DMS53 treated with DMSO at 0.1 percent for 48 hours (cell line): ENCODE data around the gene PROSER3.
"Not testable (repeated sequence)": the region's sequence is repeated elsewhere in the genome, so short reads cannot be mapped to it uniquely, and the experiment has no call there.

Experiments
- DNase-seq: peaks from one replicate; lab custom pipeline; 2025; ENCODE audit not compliant: unreplicated experiment; lab: John Stamatoyannopoulos, UW

Gene PROSER3

GRCh38 chr19:35789978-35790944, 32.3 kb downstream of the PROSER3 start:
- no peak for DNase-seq

- no peak for DNase-seq
Measured at GRCh38 chr19:35790981-35791813, 33.2 kb downstream of the PROSER3 start.

- no peak for DNase-seq
Measured at GRCh38 chr19:35791814-35792279, 33.9 kb downstream of the PROSER3 start.

- DNase-seq = no peak
Measured at GRCh38 chr19:35792312-35792711, 34.3 kb downstream of the PROSER3 start.

- DNase-seq = no peak
Measured at GRCh38 chr19:35792888-35793287, 34.9 kb downstream of the PROSER3 start.

- DNase-seq = no peak
Measured at GRCh38 chr19:35793381-35794165, 35.6 kb downstream of the PROSER3 start.

- not testable (repeated sequence) for DNase-seq
Measured at GRCh38 chr19:35795564-35795963, 37.6 kb downstream of the PROSER3 start.

- DNase-seq = no peak
Measured at GRCh38 chr19:35796645-35797542, 38.9 kb downstream of the PROSER3 start.

GRCh38 chr19:35797663-35798062, 39.7 kb downstream of the PROSER3 start:
- no peak for DNase-seq

GRCh38 chr19:35801828-35802227, 43.9 kb downstream of the PROSER3 start:
- DNase-seq = no peak

- peak; percentile 15 for DNase-seq
Measured at GRCh38 chr19:35805526-35806102, 47.6 kb downstream of the PROSER3 start.

GRCh38 chr19:35806597-35806996, 48.6 kb downstream of the PROSER3 start:
- DNase-seq = no peak

- DNase-seq = no peak
Measured at GRCh38 chr19:35807633-35808032, 49.7 kb downstream of the PROSER3 start.

- peak; percentile 8 for DNase-seq
Measured at GRCh38 chr19:35811317-35812219, 53.6 kb downstream of the PROSER3 start.

GRCh38 chr19:35812220-35813042, 54.5 kb downstream of the PROSER3 start, which contains the start of gene PRODH2:
Gene PRODH2, minus strand, starts transcription at chr19:35812845. Its CDS starts 40 bp downstream, at chr19:35812805.
- no peak for DNase-seq

- DNase-seq = no peak
Measured at GRCh38 chr19:35813043-35813890, 55.3 kb downstream of the PROSER3 start.

- no peak for DNase-seq
Measured at GRCh38 chr19:35816262-35816661, 58.3 kb downstream of the PROSER3 start.
